ENCODE data around the gene ZNF778. TPM values are rescaled to one million over a fixed set of nuclear protein-coding genes. Genes with fewer than 3 reads are reported as not detected.

ZNF778 gene
- total and polyA plus RNA-seq, 2 of the 8 experiments (the other 6 are each of a cell fraction or from before 2014, with no cell fraction given) = 9.5 to 21.9 TPM

DNA sequence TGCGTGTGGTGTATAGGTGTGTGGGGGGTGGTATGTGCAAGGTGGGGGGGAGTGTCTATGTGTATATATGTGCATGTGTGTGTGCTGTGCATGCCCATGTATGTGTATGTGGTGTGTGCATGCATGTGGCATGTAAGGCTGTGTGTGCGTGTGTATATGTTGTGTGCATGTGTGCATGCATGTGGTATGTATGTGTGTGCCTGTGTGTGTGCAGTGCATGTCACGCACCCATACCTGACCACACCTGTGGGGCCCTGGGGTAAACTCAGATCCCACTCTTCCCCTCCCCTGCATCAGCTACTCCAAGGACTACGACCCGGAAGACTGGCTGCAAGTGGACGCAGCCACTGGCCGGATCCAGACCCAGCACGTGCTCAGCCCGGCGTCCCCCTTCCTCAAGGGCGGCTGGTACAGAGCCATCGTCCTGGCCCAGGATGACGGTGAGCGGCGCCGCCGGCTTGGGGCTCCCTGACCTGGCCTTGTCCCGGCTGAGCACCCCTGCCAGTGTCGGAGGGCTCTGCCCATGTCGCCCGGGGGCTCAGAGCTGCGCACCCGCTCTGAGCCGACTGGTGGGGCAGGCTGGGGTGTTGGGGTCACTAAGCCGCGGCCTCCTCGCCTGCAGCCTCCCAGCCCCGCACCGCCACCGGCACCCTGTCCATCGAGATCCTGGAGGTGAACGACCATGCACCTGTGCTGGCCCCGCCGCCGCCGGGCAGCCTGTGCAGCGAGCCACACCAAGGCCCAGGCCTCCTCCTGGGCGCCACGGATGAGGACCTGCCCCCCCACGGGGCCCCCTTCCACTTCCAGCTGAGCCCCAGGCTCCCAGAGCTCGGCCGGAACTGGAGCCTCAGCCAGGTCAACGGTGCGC is 26.2 kb upstream of the ZNF778 start:
- Histone ChIP-seq H3K4ac (replicated peaks; ENCODE audit: insufficient read length, low read depth, low read length) (no peak overlapping the region), H3K9ac (replicated peaks in 1 of 4; ENCODE audit: extremely low read depth in 1 of 4, low read depth in 3 of 4, low read length in 3 of 4) (no peak overlapping the region), H4K8ac (ENCODE audit: extremely low read depth, insufficient read depth, low read length) (peak overlapping the region; percentile 35; the same call in 1 of the 2 replicates), H4K20me1 (replicated peaks in 1 of 2; ENCODE audit: control insufficient read depth in 1 of 2, insufficient read depth in 2 of 2, low read length in 2 of 2) (peaks cover 2 to 6% of the 10 kb centered on the region in 2 experiments), H3K23me2 (ENCODE audit: low read depth, low read length) (peaks cover 6% of the 10 kb centered on the region; the same call in 1 of the 2 replicates), H3K18ac (ENCODE audit: extremely low read depth, low read length) (no peak overlapping the region), H2BK20ac (ENCODE audit: low read length) (no peak overlapping the region; the same call in 1 of the 2 replicates), H3K4me1 (replicated peaks in 1 of 4; ENCODE audit: control insufficient read depth in 3 of 4, insufficient read depth in 4 of 4, low read length in 3 of 4) (no peaks in the 10 kb centered on the region; a peak in 2 of 7 replicates), H2BK15ac (ENCODE audit: low read length) (0 out of 2 replicates have a peak overlapping the region, but pooled peaks have one; percentile 14), H2BK12ac (ENCODE audit: low read depth, low read length) (peak overlapping the region; percentile 33; the same call in 1 of the 2 replicates), H2BK120ac (replicated peaks; ENCODE audit: low read depth, low read length) (no peak overlapping the region), H3K79me1 (ENCODE audit: low read depth, low read length) (no peaks in the 10 kb centered on the region), H3K23ac (ENCODE audit: insufficient read length) (no peak overlapping the region), H3K4me2 (ENCODE audit: insufficient read depth in 1 of 2, low read depth in 2 of 2, low read length in 2 of 2) (peak overlapping the region; percentile 55 to 58; a peak in 3 of 4 replicates), H4K5ac (ENCODE audit: insufficient read length, low read depth, low read length) (no peak overlapping the region), H3K27ac (ENCODE audit: low read depth, low read length) (no peak overlapping the region), H3K56ac (replicated peaks; ENCODE audit: insufficient read length, low read depth, low read length) (no peak overlapping the region), H4K91ac (replicated peaks; ENCODE audit: insufficient read length, low read length) (peak overlapping the region; percentile 40), H3K36me3 (ENCODE audit: control insufficient read depth in 2 of 4, insufficient read depth in 4 of 4, low read length in 3 of 4) (no peaks in the 10 kb centered on the region), H3K4me3 (ENCODE audit: extremely low read depth in 1 of 4, insufficient read depth in 2 of 4, low read depth in 3 of 4, low read length in 4 of 4) (no peak overlapping the region), H3K9me3 (ENCODE audit: insufficient read depth in 2 of 2, low read depth in 1 of 2, low read length in 1 of 2) (no peaks in the 10 kb centered on the region; a peak in 1 of 4 replicates), H3K79me2 (ENCODE audit: control insufficient read depth in 1 of 2, insufficient read depth in 2 of 2, low read length in 2 of 2) (no peaks in the 10 kb centered on the region), H3K14ac (ENCODE audit: insufficient read length) (no peak overlapping the region), H2BK5ac (ENCODE audit: low read depth, low read length) (no peak overlapping the region), H2AFZ (ENCODE audit: low read length) (no peak overlapping the region), H2AK5ac (ENCODE audit: low read depth, low read length) (no peak overlapping the region), H3K27me3 (replicated peaks in 1 of 4; ENCODE audit: control insufficient read depth in 3 of 4, extremely low read depth in 1 of 4, insufficient read depth in 3 of 4, low read length in 3 of 4) (peaks cover 0 to 9% (median 6%) of the 10 kb centered on the region in 4 experiments; a peak in 6 of 7 replicates)
- no peak for TF ChIP-seq BACH1 (IDR thresholded peaks at IDR 0.05; ENCODE audit: low read length)
- TF ChIP-seq HDAC2 (IDR thresholded peaks at IDR 0.05; ENCODE audit: borderline replicate concordance in 1 of 2, low read depth in 2 of 2, low read length in 2 of 2) = no peak
- no peak for TF ChIP-seq JUND (IDR thresholded peaks at IDR 0.05; ENCODE audit: low read length)
- TF ChIP-seq, protein P1, sequence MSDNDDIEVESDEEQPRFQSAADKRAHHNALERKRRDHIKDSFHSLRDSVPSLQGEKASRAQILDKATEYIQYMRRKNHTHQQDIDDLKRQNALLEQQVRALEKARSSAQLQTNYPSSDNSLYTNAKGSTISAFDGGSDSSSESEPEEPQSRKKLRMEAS (IDR thresholded peaks at IDR 0.05) = no peak
- TF ChIP-seq, protein P2, sequence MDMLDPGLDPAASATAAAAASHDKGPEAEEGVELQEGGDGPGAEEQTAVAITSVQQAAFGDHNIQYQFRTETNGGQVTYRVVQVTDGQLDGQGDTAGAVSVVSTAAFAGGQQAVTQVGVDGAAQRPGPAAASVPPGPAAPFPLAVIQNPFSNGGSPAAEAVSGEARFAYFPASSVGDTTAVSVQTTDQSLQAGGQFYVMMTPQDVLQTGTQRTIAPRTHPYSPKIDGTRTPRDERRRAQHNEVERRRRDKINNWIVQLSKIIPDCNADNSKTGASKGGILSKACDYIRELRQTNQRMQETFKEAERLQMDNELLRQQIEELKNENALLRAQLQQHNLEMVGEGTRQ (IDR thresholded peaks at IDR 0.05; ENCODE audit: low read length) = no peak
- TF ChIP-seq, protein P3, sequence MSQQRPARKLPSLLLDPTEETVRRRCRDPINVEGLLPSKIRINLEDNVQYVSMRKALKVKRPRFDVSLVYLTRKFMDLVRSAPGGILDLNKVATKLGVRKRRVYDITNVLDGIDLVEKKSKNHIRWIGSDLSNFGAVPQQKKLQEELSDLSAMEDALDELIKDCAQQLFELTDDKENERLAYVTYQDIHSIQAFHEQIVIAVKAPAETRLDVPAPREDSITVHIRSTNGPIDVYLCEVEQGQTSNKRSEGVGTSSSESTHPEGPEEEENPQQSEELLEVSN (IDR thresholded peaks at IDR 0.05) = no peak
- no peak for TF ChIP-seq RFX5 (IDR thresholded peaks at IDR 0.05; ENCODE audit: borderline replicate concordance, low read depth, low read length)
- TF ChIP-seq FOSL1 (IDR thresholded peaks at IDR 0.05; ENCODE audit: insufficient read depth, low read depth, low read length) = no peak
- TF ChIP-seq ASH2L (IDR thresholded peaks at IDR 0.05; ENCODE audit: low read length) = no peak
- CTCF ChIA-PET (ENCODE audit: partially characterized antibody) = interaction anchor here (0.5 to 2.2 kb wide), 4 partner anchors 17 to 578 kb away, joined by 3 to 10 read pairs (median 4); no protein-coding TSS in a partner anchor
- WGBS, 2 experiments (ENCODE audit: extremely low coverage in 1 of 2, insufficient coverage in 1 of 2, insufficient read length in 1 of 2, insufficient replicate concordance in 2 of 2, low coverage in 1 of 2, low lambda C conversion rate in 2 of 2, missing lambda C conversion rate in 1 of 2) = 89% methylated on average over 27 of the region's 44 CpGs; no CpG with 5 or more reads in 1 of the 2 experiments
- FAIRE-seq = no peak
- POLR2A ChIA-PET (ENCODE audit: partially characterized antibody) = interaction anchor here (0.6 kb wide), 2 partner anchors 141 to 1431 kb away, joined by 3 to 5 read pairs; no protein-coding TSS in a partner anchor
- peak in 1 of 2 experiments; percentile 63 for DNase-seq (ENCODE audit: low read depth in 1 of 2, low spot score in 2 of 2)
